Measurements from ENCODE around the gene BEAN1.

The BEAN1 gene

DNA sequence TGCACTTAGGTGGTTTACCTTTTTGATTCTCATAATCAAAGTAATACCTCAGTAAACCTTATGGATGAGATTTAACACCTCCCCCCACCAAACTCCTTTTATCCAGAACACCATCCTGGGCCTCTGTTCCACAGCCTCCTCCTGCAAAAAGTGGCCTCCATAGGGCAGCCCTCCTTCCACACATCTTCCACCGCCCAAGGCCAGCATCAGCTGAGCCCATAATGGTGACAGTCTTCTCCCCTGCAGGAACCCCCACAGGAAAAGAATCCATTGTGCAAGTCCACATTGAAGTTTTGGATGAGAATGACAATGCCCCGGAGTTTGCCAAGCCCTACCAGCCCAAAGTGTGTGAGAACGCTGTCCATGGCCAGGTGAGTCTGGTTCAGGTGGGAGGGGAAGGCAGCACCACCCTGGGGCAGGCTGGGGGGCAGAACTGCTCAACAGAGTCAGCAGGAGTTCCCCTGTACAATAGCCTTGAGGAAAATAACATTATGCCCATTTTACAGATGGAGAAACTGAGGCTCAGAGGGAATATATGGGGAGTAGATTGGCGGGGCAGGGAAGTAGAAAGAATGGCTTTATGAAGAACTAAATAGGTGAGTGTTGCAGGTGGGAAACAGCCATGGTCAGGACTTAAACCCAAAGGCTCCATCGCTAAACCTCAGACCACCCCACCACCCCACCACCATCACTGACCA, 29.2 kb upstream of the BEAN1 start:
- no peak for DNase-seq

- no peak for DNase-seq
These were observed 28.1 kb upstream of the BEAN1 start for GRCh38 chr16:66399031-66399430.

DNA sequence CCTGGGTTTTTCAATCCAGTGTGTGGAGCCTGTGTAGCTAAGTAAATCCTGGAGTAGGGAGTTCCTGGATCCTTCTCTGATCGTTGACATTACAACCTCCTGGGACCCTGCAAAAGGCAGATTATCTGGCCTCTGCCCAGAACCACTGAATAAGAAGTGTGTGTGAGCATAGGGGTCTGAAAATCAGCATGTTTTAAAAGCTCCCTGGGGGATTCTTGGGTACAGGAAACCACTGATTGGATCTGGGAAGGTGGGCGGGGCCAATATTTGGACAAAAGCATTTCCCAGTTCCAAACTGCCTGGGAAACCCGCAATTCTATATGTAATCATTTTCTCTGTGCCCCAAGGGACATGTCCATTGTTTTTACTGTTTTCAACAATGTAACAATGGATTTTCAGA, 27.2 kb upstream of the BEAN1 start:
- DNase-seq: no peak

DNA sequence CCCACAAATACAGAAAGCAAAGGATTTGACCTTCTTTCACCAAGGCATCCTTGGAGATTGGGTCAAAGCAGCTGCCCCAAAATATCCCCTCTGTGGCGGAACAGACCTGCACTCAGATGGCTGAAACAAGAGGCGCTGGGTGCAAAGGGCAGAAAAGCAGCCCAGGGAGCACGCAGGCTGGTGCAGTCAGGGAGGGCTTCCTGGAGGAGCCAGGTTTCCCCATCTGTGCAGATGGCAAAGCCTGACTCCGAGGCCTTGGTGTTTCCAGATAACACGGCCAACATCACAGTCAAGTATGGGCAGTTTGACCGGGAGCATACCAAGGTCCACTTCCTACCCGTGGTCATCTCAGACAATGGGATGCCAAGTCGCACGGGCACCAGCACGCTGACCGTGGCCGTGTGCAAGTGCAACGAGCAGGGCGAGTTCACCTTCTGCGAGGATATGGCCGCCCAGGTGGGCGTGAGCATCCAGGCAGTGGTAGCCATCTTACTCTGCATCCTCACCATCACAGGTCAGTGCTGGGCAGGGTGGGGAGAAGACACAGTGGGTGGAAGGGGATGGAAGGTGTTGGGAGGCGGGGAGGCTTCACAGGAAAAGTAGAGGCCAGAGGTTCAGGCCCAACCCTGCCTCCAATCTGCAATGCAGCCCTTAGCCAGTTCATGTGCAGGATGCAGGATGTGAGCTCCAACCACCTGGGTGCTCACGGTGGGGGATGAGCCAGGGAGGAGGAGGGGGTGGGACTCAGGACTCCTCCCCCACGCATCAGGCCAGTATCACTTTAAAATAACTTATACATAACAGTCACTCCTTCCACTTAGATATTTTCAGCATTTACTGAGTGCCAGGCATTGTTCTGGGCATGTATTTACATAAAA, 26.4 kb upstream of the BEAN1 start:
- no peak for DNase-seq

GRCh38 chr16:66401610-66402009, 25.5 kb upstream of the BEAN1 start:
- no peak for DNase-seq

GRCh38 chr16:66402166-66402565, 24.9 kb upstream of the BEAN1 start:
- no peak for DNase-seq

GRCh38 chr16:66402591-66403230, 24.4 kb upstream of the BEAN1 start:
- no peak for DNase-seq

- no peak for DNase-seq
These were observed 23.5 kb upstream of the BEAN1 start for GRCh38 chr16:66403531-66404145.

DNA sequence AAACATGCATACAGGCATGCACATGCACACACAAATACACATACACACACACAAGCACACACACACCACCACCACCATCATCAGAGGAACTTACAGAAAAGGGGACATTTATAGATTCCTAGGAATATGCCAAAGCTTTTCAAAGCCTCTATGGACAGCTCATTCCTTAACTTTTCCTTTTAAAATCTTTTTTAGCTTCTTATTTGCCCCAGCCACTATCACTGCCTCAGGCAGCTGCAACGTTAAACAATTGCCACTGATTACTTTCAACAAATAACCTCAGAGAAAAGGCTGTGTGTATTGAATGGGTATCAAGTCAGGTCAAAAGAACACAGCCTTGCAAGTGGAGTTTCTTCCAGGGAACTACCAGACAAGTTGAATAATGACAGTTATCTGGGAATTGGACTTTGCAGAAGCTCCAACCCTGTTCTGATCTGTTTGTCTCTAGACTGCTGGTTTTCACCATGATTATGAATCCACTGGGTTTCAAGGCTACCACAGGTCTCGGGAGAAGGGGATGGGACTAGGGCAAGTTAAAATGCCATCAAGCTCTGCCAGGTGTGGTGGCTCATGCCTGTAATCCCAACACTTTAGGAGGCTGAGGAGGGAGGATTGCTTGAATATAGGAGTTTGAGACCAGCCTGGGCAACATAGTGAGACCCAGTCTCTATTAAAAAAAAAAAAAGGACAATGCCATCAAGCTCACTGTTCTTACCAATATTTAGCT, 21.9 kb upstream of the BEAN1 start:
- DNase-seq: no peak

DNA sequence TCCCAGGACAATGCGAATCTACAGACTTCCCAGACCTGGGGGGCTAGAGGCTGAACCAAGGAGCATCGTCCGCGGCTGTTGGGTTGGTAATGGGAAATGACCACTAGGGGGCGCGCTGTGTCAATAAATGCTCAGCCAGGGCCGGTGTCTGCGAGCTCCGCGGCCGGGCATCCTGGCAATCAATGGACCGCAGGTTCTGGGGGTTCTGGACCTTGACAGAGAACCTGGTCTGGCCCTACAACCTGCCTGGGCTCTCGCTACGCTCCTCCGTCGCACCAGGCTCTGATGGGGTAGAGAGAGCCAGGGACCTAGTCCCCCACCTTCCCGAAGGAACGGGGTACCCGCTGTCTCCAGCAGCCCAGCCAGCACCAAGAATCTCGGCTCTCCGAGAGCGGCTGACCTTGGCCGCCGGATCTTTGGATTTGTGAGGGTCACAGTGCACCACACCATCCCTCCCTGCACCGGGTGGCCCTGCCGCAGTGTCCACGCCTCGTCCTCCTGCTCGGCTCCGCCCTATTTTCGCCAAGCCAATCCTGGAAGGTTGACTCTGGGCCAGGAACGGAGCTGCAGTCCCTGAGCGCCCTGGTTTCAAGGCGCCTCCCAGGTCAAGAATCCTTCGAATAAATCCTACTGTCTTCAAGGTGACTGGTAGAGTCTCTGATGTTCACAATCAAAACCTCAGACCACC, 20.4 kb upstream of the BEAN1 start:
- DNase-seq: peak; percentile 58 to 59

- peak; percentile 71 to 76 for DNase-seq
These were observed 18.7 kb upstream of the BEAN1 start for GRCh38 chr16:66408163-66409048.

DNA sequence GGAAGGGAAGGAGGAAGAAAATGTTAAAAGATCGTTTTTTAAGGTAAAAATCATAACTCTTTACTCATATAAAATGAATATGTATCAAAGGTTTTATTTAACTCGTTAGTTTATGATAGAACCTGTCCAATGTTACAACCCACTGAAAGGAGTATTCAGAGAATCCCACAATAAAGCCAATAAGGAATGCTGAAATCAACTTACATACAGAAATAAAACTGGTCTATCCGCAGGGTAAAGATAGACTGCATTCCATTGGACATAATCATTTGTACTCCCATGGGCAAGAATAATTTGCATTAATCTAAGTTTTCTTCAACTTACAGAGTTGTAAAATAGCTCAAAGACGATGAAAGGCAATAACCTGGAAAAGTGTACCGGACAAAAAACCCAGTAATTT, 17.9 kb upstream of the BEAN1 start:
- DNase-seq: no peak

- DNase-seq: no peak
These were observed 14.9 kb upstream of the BEAN1 start for GRCh38 chr16:66412182-66412581.

DNA sequence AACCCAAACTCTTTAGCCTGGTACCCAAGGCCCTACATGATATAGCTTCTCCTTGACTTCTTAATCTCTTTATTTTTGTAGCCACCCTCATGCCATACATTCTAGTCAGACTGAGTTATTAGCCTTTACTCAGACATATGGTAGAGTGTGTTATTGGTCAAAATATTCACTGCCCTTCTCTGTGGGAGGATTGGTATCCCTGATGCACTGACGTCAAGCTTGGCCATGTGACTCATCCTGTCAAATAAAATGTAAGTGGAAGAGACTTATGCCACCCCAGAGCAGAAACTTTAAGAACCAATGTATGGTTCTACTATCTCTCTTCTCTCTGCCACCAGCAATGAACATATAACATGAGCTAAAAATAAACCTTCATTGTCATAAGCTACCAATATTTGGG, 12.2 kb upstream of the BEAN1 start:
- no peak for DNase-seq

GRCh38 chr16:66416136-66416535, 11.0 kb upstream of the BEAN1 start:
- no peak for DNase-seq

DNA sequence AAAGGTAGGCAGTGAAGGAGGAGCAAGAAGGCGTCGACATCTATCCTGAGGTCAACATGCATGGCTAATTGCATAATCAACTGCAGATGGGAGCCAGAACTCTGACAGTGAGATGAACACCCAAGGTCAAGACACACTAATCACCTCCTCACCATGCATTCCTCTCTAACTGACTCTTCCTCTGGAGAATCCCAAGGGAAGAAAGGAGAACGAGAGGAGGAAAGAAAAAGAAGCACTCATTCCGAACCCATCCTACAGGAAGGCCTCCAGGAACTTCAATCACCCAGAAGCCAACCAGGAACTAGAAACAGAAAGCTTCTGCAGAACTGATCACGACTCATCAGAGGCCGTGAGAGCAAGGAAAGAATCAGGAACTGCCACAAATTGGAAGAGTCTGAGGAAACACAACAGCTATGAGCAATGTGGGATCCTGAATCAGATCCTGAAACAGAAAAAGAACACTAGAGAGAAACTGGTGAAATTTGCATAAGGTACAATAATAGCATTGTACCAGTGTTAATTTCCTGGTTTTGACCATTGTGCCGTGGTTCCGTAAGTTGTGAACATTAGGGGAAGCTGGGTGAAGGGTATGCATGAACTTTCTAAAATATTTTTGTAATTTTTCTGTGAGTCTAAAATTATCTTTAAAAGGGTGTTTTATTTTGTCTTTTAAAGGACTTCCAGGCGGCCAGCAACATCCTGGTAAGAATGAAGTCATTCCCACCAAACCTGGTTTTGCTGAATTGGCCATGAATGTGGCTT, 10.0 kb upstream of the BEAN1 start:
- DNase-seq: no peak

DNA sequence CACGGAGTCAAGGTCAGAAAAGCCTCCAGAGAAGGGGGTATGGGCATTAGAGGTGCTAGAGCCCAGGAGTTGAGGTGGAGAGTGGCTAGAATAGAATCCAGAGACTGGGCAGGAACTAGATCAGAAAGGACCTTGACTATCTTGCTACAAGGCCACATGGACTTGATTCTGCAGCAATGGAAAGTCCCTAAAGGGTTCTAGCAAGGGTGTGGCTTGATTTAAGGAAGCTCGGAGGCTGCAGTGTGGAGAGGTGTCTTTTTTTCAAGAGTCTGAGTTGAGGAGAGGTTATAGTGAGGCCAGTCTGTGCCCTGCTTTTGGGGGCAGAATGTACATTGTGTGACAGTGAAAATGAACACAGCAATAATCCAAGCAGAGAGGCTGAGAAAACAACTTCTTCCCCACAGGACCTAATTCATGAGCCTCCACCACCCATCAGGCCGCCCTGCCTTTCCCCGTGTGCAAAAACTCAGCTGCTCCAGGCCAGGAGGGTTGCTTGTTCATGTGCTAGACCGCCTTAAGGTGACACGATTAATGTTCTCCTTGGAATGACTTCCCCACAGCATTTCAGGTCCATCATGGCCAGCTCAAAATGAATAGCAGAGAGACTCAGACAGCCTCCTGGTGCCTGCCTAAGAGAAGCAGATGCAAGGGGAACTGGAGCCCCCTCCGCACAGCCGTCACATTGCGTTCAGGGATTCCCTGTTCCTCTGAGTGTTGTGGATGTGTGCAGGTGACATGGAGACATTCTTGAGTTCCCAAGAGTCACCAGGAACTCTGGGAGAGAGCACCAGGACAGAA, 8.7 kb upstream of the BEAN1 start:
- DNase-seq: no peak

DNA sequence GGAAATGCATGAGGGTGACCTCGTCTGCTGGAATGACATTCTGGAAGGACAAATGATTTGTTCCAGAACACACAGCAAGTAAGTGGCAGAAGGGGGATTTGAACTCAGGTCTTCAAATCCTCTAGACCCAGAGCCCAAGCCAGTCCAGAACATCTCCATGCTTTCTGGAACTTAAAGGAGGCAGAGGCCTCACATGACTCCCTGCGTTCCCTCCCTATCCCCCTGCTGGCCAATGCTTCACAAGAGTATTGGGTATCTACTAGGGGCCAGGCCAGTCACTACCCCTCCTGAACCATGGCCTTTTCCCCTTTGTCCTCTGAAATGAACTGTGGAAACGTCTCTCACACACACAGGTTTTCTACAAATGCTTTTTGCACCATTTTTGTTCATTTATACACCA, 7.6 kb upstream of the BEAN1 start:
- DNase-seq: no peak

DNA sequence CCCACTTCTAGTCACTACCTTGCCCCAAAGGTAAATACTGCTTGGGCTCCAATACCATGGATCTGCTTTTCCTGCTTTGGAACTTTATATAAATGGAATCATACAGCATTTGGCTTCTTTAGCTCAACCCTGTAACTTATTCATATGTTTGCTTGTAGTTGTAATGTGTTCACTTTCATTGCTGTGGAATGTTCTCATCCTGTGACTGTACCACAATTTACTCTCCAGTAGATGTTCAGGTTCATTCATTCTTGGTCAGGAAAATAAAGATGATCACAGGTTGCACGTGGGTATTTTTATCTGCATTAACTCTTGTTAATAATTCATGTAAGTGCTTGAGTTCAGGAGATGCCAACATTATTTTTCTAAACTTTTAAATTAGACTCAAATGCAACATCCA, 6.7 kb upstream of the BEAN1 start:
- no peak for DNase-seq
